GM21786 (cell line): ENCODE results near the gene ERVK3-1.

Source experiments
- ATAC-seq: cut with Tn5 transposase; IDR thresholded peaks from one replicate; pipeline ENCODE4 v1.9.1; 2021; ENCODE audit not compliant: unreplicated experiment

ERVK3-1 gene

GRCh38 chr19:58357481-58358145, 52.4 kb downstream of the ERVK3-1 start:
- ATAC-seq, result no peak

GRCh38 chr19:58361900-58362271, 56.7 kb downstream of the ERVK3-1 start:
- no peak for ATAC-seq

- ATAC-seq, result peak; percentile 87
Observed at GRCh38 chr19:58362272-58362994, 57.3 kb downstream of the ERVK3-1 start, which contains the start of gene ZNF497. Gene ZNF497, minus strand, starts transcription at chr19:58362751. Its CDS starts 5,116 bp downstream, at chr19:58357635.

GRCh38 chr19:58364146-58364545, 59.0 kb downstream of the ERVK3-1 start:
- ATAC-seq, result no peak
